Measurements from ENCODE around the gene GAREM1.

DNA sequence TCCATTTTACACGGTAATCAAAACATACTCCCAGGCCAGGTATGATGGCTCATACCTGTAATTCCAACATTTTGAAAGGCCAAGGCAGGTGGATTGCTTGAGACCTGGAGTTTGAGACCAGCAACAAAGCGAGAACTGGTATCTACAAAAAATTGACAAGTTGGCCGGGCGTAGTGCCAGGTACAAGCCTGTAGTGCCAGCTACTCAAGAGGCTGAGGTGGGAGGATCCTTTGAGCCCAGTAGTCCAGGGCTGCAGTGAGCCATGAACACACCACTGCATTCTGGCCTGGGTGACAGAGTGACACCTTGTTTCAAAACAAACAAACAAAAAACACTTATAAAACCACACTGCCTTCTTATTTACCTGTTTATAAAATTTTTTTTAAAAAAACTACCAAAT, 80.8 kb downstream of the GAREM1 start:
- TF ChIP-seq RXRA (IDR thresholded peaks at IDR 0.05), result no peak
- no peak for TF ChIP-seq FOXA1 (IDR thresholded peaks at IDR 0.05)
- TF ChIP-seq, protein P1, sequence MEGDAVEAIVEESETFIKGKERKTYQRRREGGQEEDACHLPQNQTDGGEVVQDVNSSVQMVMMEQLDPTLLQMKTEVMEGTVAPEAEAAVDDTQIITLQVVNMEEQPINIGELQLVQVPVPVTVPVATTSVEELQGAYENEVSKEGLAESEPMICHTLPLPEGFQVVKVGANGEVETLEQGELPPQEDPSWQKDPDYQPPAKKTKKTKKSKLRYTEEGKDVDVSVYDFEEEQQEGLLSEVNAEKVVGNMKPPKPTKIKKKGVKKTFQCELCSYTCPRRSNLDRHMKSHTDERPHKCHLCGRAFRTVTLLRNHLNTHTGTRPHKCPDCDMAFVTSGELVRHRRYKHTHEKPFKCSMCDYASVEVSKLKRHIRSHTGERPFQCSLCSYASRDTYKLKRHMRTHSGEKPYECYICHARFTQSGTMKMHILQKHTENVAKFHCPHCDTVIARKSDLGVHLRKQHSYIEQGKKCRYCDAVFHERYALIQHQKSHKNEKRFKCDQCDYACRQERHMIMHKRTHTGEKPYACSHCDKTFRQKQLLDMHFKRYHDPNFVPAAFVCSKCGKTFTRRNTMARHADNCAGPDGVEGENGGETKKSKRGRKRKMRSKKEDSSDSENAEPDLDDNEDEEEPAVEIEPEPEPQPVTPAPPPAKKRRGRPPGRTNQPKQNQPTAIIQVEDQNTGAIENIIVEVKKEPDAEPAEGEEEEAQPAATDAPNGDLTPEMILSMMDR (IDR thresholded peaks at IDR 0.05; ENCODE audit: low read depth, low read length, missing input control), result no peak
- no peak for TF ChIP-seq NR2F2 (IDR thresholded peaks at IDR 0.05)
- TF ChIP-seq RAD21 (IDR thresholded peaks at IDR 0.05), result peak in 1 of 2 donors; percentile 29
- TF ChIP-seq JUND (IDR thresholded peaks at IDR 0.05), result no peak
- TF ChIP-seq, protein P2, sequence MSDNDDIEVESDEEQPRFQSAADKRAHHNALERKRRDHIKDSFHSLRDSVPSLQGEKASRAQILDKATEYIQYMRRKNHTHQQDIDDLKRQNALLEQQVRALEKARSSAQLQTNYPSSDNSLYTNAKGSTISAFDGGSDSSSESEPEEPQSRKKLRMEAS (IDR thresholded peaks at IDR 0.05), result no peak
